ENCODE results near the gene SCT. TPM values are rescaled to one million over a fixed set of nuclear protein-coding genes. Genes with fewer than 3 reads are reported as not detected.

The SCT gene
- total RNA-seq, 2 donors from 2014 or later: not detected

DNA sequence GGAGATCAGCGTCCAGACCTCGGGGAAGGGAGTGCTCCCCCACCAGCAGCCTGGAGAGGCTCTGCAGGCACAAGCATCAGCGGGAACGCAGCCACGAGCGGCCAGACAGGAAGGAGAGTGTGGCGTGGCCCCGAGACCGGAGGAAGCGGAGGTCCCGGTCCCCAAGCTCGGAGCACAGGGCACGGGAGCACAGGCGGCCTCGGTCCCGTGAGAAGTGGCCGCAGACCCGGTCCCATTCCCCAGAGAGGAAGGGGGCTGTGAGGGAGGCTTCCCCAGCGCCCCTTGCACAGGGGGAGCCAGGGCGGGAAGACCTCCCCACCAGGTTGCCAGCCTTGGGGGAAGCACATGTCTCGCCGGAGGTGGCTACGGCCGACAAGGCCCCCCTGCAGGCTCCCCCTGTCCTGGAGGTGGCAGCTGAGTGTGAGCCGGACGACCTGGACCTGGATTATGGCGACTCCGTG, 18.2 kb downstream of the SCT start:
- 85 to 95% methylated on average over 25 to 27 of the region's 28 CpGs for WGBS, 2 donors
- H3K27ac ChIP-seq: no peak overlapping the region
- no peaks in the 10 kb centered on the region for H3K9me3 ChIP-seq
- TF ChIP-seq POLR2A (IDR thresholded peaks at IDR 0.05) (no peak), CTCF (IDR thresholded peaks at IDR 0.05) (no peak)
- H3K4me3 ChIP-seq: no peak overlapping the region
- ATAC-seq (no peak), DNase-seq (no peak)
- no peaks in the 10 kb centered on the region for H3K27me3 ChIP-seq
- H3K36me3 ChIP-seq (replicated peaks in 1 of 2; ENCODE audit: insufficient read depth in 1 of 2, low read depth in 2 of 2): peaks cover 30 to 61% of the 10 kb centered on the region in 2 donors
- no peaks in the 10 kb centered on the region for H3K4me1 ChIP-seq
- intact Hi-C loops (cut with DNase I): no loop called here

DNA sequence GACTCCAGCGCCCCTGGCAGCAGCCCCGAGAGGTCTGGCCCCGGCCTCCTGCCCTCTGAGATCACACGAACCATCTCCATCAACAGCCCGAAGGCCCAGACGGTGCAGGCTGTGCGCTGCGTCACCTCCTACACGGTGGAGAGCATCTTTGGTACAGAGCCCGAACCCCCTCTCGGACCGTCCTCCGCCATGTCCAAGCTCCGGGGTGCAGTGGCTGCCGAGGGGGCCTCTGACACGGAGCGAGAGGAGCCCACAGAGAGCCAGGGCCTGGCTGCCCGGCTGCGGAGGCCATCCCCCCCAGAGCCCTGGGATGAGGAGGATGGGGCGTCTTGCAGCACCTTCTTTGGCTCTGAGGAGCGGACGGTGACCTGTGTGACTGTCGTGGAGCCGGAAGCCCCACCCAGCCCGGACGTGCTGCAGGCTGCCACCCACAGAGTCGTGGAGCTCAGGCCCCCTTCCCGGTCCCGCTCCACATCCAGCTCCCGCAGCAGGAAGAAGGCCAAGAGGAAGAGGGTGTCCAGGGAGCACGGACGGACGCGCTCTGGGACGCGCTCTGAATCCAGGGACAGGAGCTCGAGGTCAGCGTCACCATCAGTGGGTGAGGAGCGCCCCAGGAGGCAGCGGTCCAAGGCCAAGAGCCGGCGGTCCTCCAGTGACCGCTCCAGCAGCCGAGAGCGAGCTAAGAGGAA, 18.9 kb downstream of the SCT start:
- Histone ChIP-seq H3K27ac (no peak overlapping the region), H3K4me1 (no peaks in the 10 kb centered on the region), H3K36me3 (replicated peaks in 1 of 2; ENCODE audit: insufficient read depth in 1 of 2, low read depth in 2 of 2) (peaks cover 30 to 63% of the 10 kb centered on the region in 2 donors), H3K9me3 (no peaks in the 10 kb centered on the region), H3K27me3 (no peaks in the 10 kb centered on the region), H3K4me3 (no peak overlapping the region)
- intact Hi-C loops (cut with DNase I): no loop called here
- TF ChIP-seq POLR2A (IDR thresholded peaks at IDR 0.05): no peak
- no peak for TF ChIP-seq CTCF (IDR thresholded peaks at IDR 0.05)
- DNase-seq: no peak
- ATAC-seq: no peak
- WGBS, 2 donors: 86 to 89% methylated on average over 5 to 42 of the region's 45 CpGs

GRCh38 chr11:607020-607780, 19.8 kb downstream of the SCT start:
- peaks cover 25 to 65% of the 10 kb centered on the region in 2 donors for H3K36me3 ChIP-seq (replicated peaks in 1 of 2; ENCODE audit: insufficient read depth in 1 of 2, low read depth in 2 of 2)
- WGBS, 2 donors: 89% methylated on average over 3 to 34 of the region's 35 CpGs

DNA sequence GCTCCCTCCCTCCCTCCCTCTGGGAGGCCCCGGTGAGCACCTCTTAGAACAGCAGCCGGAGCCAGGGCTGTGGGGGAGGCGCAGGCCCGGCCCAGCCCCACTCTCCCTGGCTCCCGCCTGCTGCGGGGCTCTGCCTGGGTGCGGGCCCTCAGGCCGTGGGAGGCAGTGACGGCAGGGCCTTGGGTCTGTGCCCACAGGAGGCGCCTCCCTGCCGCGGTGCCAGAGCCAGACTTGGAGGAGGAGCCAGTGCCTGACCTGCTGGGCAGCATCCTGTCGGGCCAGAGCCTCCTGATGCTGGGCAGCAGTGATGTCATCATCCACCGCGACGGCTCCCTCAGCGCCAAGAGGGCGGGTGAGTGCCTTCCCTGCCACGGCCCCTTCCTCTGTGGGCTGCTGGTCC, 20.7 kb downstream of the SCT start:
- ATAC-seq (peak; percentile 70), DNase-seq (peak; percentile 47 to 72 (median 64))
- no peak overlapping the region for H3K4me3 ChIP-seq
- no peaks in the 10 kb centered on the region for H3K4me1 ChIP-seq
- intact Hi-C loops (cut with DNase I): no loop called here
- peaks cover 20 to 66% of the 10 kb centered on the region in 2 donors for H3K36me3 ChIP-seq (replicated peaks in 1 of 2; ENCODE audit: insufficient read depth in 1 of 2, low read depth in 2 of 2)
- H3K27me3 ChIP-seq: no peaks in the 10 kb centered on the region
- no peaks in the 10 kb centered on the region for H3K9me3 ChIP-seq
- TF ChIP-seq POLR2A (IDR thresholded peaks at IDR 0.05) (no peak), CTCF (IDR thresholded peaks at IDR 0.05) (no peak)
- H3K27ac ChIP-seq: peak overlapping the region in 3 of 4 donors; percentile 0 to 56 (median 53)
- 66 to 69% methylated on average over 6 to 16 of the region's 19 CpGs for WGBS, 2 donors

More at GRCh38 chr11:607020-607780, 19.8 kb downstream of the SCT start:
- DNase-seq (no peak), ATAC-seq (no peak)
- no peak for TF ChIP-seq POLR2A (IDR thresholded peaks at IDR 0.05)
- TF ChIP-seq CTCF (IDR thresholded peaks at IDR 0.05): no peak
- Histone ChIP-seq H3K27me3 (no peaks in the 10 kb centered on the region), H3K27ac (no peak overlapping the region), H3K9me3 (no peaks in the 10 kb centered on the region), H3K4me1 (no peaks in the 10 kb centered on the region), H3K4me3 (no peak overlapping the region)
- intact Hi-C loops (cut with DNase I): no loop called here

Data from body of pancreas (tissue), 4 donors.